K562 (cell line): Measurements from ENCODE around the gene VMP1. TPM values are rescaled to one million over a fixed set of nuclear protein-coding genes. Genes with fewer than 3 reads are reported as not detected.

Experiments
- ATAC-seq: fragments of 200-7000 bp; cut with Tn5 transposase; 3 replicates; pipeline ENCODE4 v1.9.1; 2020; ENCODE audit warnings: moderate library complexity
- BruUV-seq: library from RNA; stranded (reverse); fragments of 400-500 nt; replicated peaks from 2 replicates; lab custom pipeline; 2021; lab: Mats Ljungman, UMichigan
- CTCF ChIA-PET: fragments of 300-600 bp; formaldehyde crosslinking; extraction: SDS; loops from one replicate; lab custom pipeline; 2021; ENCODE audit warnings: low intra/inter-chr PET ratio; lab: Yijun Ruan, JAX
- POLR2A ChIA-PET: fragments of 300-600, 350-650 bp; sonication (Branson Sonifier 250); formaldehyde crosslinking; extraction: SDS; loops from one replicate; lab custom pipeline; 2021; ENCODE audit warnings: antibody characterized with exemption, inconsistent platforms; lab: Yijun Ruan, JAX
- DNase-seq, 4 experiments: peaks; one replicate each; pipeline versions ENCODE4 v3.0.0 to v3.0.0-alpha.2; 2011 to 2018; ENCODE audit warnings: low spot score in 3 of 4, mixed read lengths in 3 of 4; ENCODE audit errors: extremely low read depth in 1 of 4
- FAIRE-seq: peaks from 2 replicates; lab custom pipeline; 2011; peaks lifted over from hg19 to GRCh38; lab: Jason Lieb, UNC
- H2AFZ ChIP-seq: 2 replicates; pipeline ENCODE4 v1.6.0; 2011; ENCODE audit warnings: low read depth, low read length, control low read depth, inconsistent platforms
- H3K27ac ChIP-seq: fragments of 200-600 bp; 3 replicates; pipeline ENCODE4 v1.8.0; 2011; ENCODE audit warnings: low read depth, mild to moderate bottlenecking, control low read depth, inconsistent platforms, low read length, moderate library complexity, mixed read lengths; ENCODE audit errors: extremely low read depth
- H3K27me3 ChIP-seq, 2 experiments: fragments of 300-600 bp in 1 of 2; 2 replicates in 1 of 2; 3 replicates in 1 of 2; pipeline versions ENCODE4 v1.6.0 to v1.8.0; 2011; ENCODE audit warnings: inconsistent platforms in 2 of 2, low read length in 2 of 2, mild to moderate bottlenecking in 1 of 2, mixed read lengths in 1 of 2, moderate library complexity in 1 of 2; ENCODE audit not compliant: control insufficient read depth in 2 of 2, insufficient read depth in 2 of 2
- H3K36me3 ChIP-seq: fragments of 300-600 bp; 3 replicates; pipeline ENCODE4 v1.8.0; 2011; ENCODE audit warnings: mild to moderate bottlenecking, low read length, inconsistent platforms; ENCODE audit not compliant: control insufficient read depth, insufficient read depth
- H3K4me1 ChIP-seq, 2 experiments: fragments of 200-600 bp in 1 of 2; replicated peaks in 1 of 2; 2 replicates in 1 of 2; 3 replicates in 1 of 2; pipeline versions ENCODE4 v1.5.1 to v1.8.0; 2011; ENCODE audit warnings: inconsistent platforms in 2 of 2, low read length in 2 of 2, mild to moderate bottlenecking in 1 of 2, mixed read lengths in 1 of 2, moderate library complexity in 1 of 2; ENCODE audit not compliant: control insufficient read depth in 2 of 2, insufficient read depth in 2 of 2
- H3K4me2 ChIP-seq: 2 replicates; pipeline ENCODE4 v1.6.1; 2011; ENCODE audit warnings: low read length, control low read depth, inconsistent platforms, mixed read lengths; ENCODE audit not compliant: insufficient read depth
- H3K4me3 ChIP-seq: fragments of 200-600 bp; sonication (generic), shearing (Covaris generic); 2 replicates; pipeline ENCODE4 v1.5.1; 2016; ENCODE audit warnings: control low read depth, inconsistent platforms
- H3K79me2 ChIP-seq: fragments of 200-600 bp; 3 replicates; pipeline ENCODE4 v1.8.0; 2011; ENCODE audit warnings: low read length, inconsistent platforms; ENCODE audit not compliant: control insufficient read depth, insufficient read depth
- H3K9ac ChIP-seq, 2 experiments: 2 replicates each; pipeline versions ENCODE4 v1.6.0 to v1.6.1; 2011; ENCODE audit warnings: low read depth in 2 of 2, low read length in 2 of 2, control low read depth in 1 of 2, inconsistent platforms in 1 of 2, mild to moderate bottlenecking in 1 of 2, mixed read lengths in 1 of 2; ENCODE audit not compliant: insufficient read depth in 1 of 2
- H3K9me1 ChIP-seq: one replicate; pipeline ENCODE4 v1.6.0; 2011; ENCODE audit warnings: inconsistent platforms, mild to moderate bottlenecking, low read length, moderate library complexity; ENCODE audit not compliant: control insufficient read depth, insufficient read depth
- H3K9me3 ChIP-seq: replicated peaks from 2 replicates; pipeline ENCODE4 v1.5.1; 2011; ENCODE audit warnings: low read depth, low read length, inconsistent platforms; ENCODE audit not compliant: control insufficient read depth, insufficient read depth
- H4K20me1 ChIP-seq: replicated peaks from 2 replicates; pipeline ENCODE4 v1.6.1; 2011; ENCODE audit warnings: low read length, inconsistent platforms, mixed read lengths; ENCODE audit not compliant: control insufficient read depth, insufficient read depth
- ARID1B ChIP-seq: fragments of 450-650 bp; IDR thresholded peaks from 2 replicates; pipeline ENCODE4 v1.6.1; 2016; ENCODE audit warnings: antibody characterized with exemption, mild to moderate bottlenecking, inconsistent platforms
- FOSL1 ChIP-seq: fragments of 200-800 bp; sonication (Bioruptor generic); conservative IDR thresholded peaks from 2 replicates; pipeline ENCODE4 v1.6.1; 2016; ENCODE audit warnings: missing genetic modification characterization, missing compliant biosample characterization
- JUND ChIP-seq, 2 experiments: IDR thresholded peaks; 2 replicates in 1 of 2; 3 replicates in 1 of 2; pipeline ENCODE4 v1.6.1; 2011; ENCODE audit warnings: borderline replicate concordance in 2 of 2, low read depth in 2 of 2, low read length in 2 of 2, improper control_type of control experiment in 1 of 2, missing biosample characterization in 1 of 2, missing genetic modification characterization in 1 of 2, missing genetic modification reagents in 1 of 2
- MAFK ChIP-seq: IDR thresholded peaks from 2 replicates; pipeline ENCODE4 v1.6.1; 2011; ENCODE audit warnings: low read length, improper control_type of control experiment
- RBM22 ChIP-seq: fragments of 200-400 bp; formaldehyde crosslinking; IDR thresholded peaks from 2 replicates; pipeline ENCODE4 v1.6.1; 2018; ENCODE audit warnings: low read length, low read depth; ENCODE audit not compliant: poor library complexity, severe bottlenecking
- RFX5 ChIP-seq: IDR thresholded peaks from 2 replicates; pipeline ENCODE4 v1.6.1; 2011; ENCODE audit warnings: low read depth, mild to moderate bottlenecking, improper control_type of control experiment, low read length
- SMARCA4 ChIP-seq: fragments of 450-650 bp; IDR thresholded peaks from 2 replicates; pipeline ENCODE4 v1.6.1; 2016
- SMARCE1 ChIP-seq: fragments of 450-650 bp; IDR thresholded peaks from 2 replicates; pipeline ENCODE4 v1.7.1; 2016; ENCODE audit warnings: mild to moderate bottlenecking
- TCF7 ChIP-seq: sonication (generic); IDR thresholded peaks from 2 replicates; pipeline ENCODE4 v1.6.1; 2016; ENCODE audit warnings: antibody characterized with exemption, borderline replicate concordance
- YBX1 ChIP-seq: fragments of 450-650 bp; IDR thresholded peaks from 2 replicates; pipeline ENCODE4 v1.7.1; 2016; ENCODE audit warnings: mild to moderate bottlenecking
- ZNF324 ChIP-seq: fragments of 250-450 bp; sonication (Bioruptor Pico); IDR thresholded peaks from 2 replicates; pipeline ENCODE4 v1.4.0; 2020; ENCODE audit warnings: mild to moderate bottlenecking
- WGBS: fragments of 100-300 bp; shearing (Covaris generic); methylation state at CpG from one replicate; pipeline ENCODE4 v1.1.6; 2016; ENCODE audit warnings: low coverage, mixed read lengths; ENCODE audit not compliant: insufficient coverage; ENCODE audit errors: missing lambda C conversion rate; 5-methylcytosine and 5-hydroxymethylcytosine counted together
- in situ Hi-C: fragments of 300-500 bp; cut with MboI; formaldehyde crosslinking; loops from 4 replicates; pipeline ENCODE4 v1.15.0; 2018; ENCODE audit warnings: inconsistent platforms, mixed read lengths
- intact Hi-C: fragments of 100-400 bp; cut with micrococcal nuclease; formaldehyde crosslinking; loops from 2 replicates; pipeline ENCODE4 v1.14.2; 2022
- polyA plus RNA-seq, 8 experiments: library from polyadenylated mRNA; depleted of rRNA in 4 of 8; stranded (reverse) in 5 of 8; unstranded in 3 of 8; fragments of >200 nt; fragmentation: Nextera tagmentation in 2 of 8; fragmentation: Illumina TruSeq in 1 of 8; extraction: Ambion mirVana in 2 of 8; extraction: Trizol in 1 of 8; gene quantifications; 2 replicates each; pipeline versions ENCODE4 v1.2.1 to v1.2.3, GENCODE V29; 2011 to 2014; ENCODE audit warnings: inconsistent platforms in 1 of 8, missing spikeins in 1 of 8
- total RNA-seq, 7 experiments: library from RNA; depleted of rRNA in 6 of 7; stranded (reverse); fragments of >200 nt in 6 of 7; fragmentation: Illumina TruSeq in 2 of 7; extraction: Trizol in 2 of 7; gene quantifications; 2 replicates each; pipeline versions ENCODE4 v1.2.1 to v1.2.3, GENCODE V29; 2011 to 2021; ENCODE audit warnings: low replicate concordance in 1 of 7
- TF ChIP-seq, protein P1 (sequence below): fragments of 250-450 bp; sonication (Bioruptor Pico); IDR thresholded peaks from 2 replicates; pipeline ENCODE4 v1.9.0; 2021; ENCODE audit warnings: mild to moderate bottlenecking
- TF ChIP-seq, protein P2 (sequence below): sonication (generic); IDR thresholded peaks from 2 replicates; pipeline ENCODE4 v1.6.1; 2016
- TF ChIP-seq, protein P3 (sequence below): sonication (generic); formaldehyde crosslinking; IDR thresholded peaks from 2 replicates; pipeline ENCODE4 v1.9.0; 2022; ENCODE audit warnings: mild to moderate bottlenecking, missing genetic modification reagents

Gene VMP1
- total and polyA plus RNA-seq, 9 of the 15 experiments (the other 6 are each of a cell fraction or from before 2014, with no cell fraction given) = 123 to 304 (median 151) TPM

DNA sequence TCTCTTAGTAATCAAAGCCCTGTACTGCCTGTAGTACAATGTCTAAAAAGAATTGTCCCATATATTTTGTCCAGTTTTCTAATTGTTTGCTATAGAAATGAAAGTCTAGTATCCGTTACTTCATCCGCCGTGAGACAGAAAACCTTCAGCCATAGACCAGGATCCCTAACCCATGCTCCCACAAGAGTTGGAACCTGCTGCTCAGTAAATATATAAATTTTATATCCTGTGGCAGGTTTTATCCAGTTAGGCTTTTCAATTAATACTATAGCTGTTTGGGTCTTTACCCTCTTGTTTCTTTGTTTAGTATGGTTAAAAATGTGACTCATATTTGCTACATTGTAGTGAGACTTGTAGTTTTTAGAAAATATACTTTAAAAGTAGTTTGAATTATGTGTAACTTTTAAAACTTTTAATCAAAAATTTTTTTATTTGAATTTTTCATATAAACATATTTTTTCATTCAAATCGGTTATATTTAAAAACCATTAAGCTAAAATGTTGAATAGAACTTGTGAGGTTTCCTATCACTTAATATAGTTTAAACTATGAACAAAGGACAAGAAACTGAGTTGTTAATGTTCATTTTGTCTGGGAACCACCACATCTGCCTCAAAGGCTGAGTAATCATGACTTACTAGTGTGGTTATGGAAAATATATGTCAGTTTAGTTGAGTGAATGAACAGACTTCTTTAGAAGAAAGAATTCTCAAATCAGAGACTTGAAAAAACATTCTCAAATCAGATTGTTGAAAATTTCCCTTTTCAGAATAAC is 54.8 kb downstream of the VMP1 start:
- ChIA-PET POLR2A (interaction anchor here (0.9 to 1.4 kb wide), 4 partner anchors 12 to 79 kb away, joined by 3 to 7 read pairs (median 5); no protein-coding TSS in a partner anchor), CTCF (no interaction called here)
- H4K20me1 ChIP-seq = no peaks in the 10 kb centered on the region
- peaks cover 32% of the 10 kb centered on the region for H3K36me3 ChIP-seq
- H3K9me1 ChIP-seq = no peaks in the 10 kb centered on the region
- ATAC-seq (no peak; the same call in 2 of the 3 replicates), FAIRE-seq (no peak), DNase-seq (no peak)
- H3K9me3 ChIP-seq = peaks cover 3% of the 10 kb centered on the region; the same call in 1 of the 2 replicates
- H3K9ac ChIP-seq = no peak overlapping the region
- in situ Hi-C loops = no loop called here
- WGBS = 83% methylated on average over 4 of the region's 4 CpGs
- H2AFZ ChIP-seq = no peak overlapping the region
- H3K4me1 ChIP-seq = peaks cover 0 to 7% of the 10 kb centered on the region in 2 experiments; a peak in 2 of 5 replicates
- peak overlapping the region; percentile 45; the same call in 2 of the 3 replicates for H3K27ac ChIP-seq
- H3K79me2 ChIP-seq = 0 out of 3 replicates have a peak, but pooled peaks cover 3% of the 10 kb centered on the region
- H3K4me3 ChIP-seq = no peak overlapping the region
- 0 out of 2 replicates have a peak, but pooled peaks have one; percentile 16 for TF ChIP-seq SMARCE1
- TF ChIP-seq ZNF324 = no peak
- no peak for TF ChIP-seq MAFK
- TF ChIP-seq RBM22 = no peak
- no peak for TF ChIP-seq TCF7
- TF ChIP-seq, protein P1, sequence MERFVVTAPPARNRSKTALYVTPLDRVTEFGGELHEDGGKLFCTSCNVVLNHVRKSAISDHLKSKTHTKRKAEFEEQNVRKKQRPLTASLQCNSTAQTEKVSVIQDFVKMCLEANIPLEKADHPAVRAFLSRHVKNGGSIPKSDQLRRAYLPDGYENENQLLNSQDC (CRISPR knock-in tag) = no peak
- peak; percentile 38; the same call in 1 of the 2 replicates for TF ChIP-seq SMARCA4
- TF ChIP-seq RFX5 = no peak
- peak; percentile 76 for TF ChIP-seq FOSL1 (tag)
- TF ChIP-seq, protein P2, sequence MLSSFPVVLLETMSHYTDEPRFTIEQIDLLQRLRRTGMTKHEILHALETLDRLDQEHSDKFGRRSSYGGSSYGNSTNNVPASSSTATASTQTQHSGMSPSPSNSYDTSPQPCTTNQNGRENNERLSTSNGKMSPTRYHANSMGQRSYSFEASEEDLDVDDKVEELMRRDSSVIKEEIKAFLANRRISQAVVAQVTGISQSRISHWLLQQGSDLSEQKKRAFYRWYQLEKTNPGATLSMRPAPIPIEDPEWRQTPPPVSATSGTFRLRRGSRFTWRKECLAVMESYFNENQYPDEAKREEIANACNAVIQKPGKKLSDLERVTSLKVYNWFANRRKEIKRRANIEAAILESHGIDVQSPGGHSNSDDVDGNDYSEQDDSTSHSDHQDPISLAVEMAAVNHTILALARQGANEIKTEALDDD = peak; percentile 57
- TF ChIP-seq, protein P3, sequence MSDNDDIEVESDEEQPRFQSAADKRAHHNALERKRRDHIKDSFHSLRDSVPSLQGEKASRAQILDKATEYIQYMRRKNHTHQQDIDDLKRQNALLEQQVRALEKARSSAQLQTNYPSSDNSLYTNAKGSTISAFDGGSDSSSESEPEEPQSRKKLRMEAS (CRISPR knock-in tag) = no peak
- TF ChIP-seq YBX1 = no peak
- TF ChIP-seq JUND (IDR thresholded peaks at IDR 0.05; ENCODE audit: borderline replicate concordance, low read depth, low read length) = 0 out of 2 replicates have a peak, but pooled peaks have one; percentile 18
- TF ChIP-seq JUND (tag; IDR thresholded peaks at IDR 0.05; ENCODE audit: borderline replicate concordance, low read depth, low read length) = no peak
- 0 out of 2 replicates have a peak, but pooled peaks have one; percentile 9 for TF ChIP-seq ARID1B
- intact Hi-C loops = no loop called here
- H3K4me2 ChIP-seq = no peak overlapping the region
- H3K27me3 ChIP-seq = no peaks in the 10 kb centered on the region
- no TSS peak for BruUV-seq
